CD4-positive, alpha-beta T cell treated with Interleukin-6 at 100 ng/mL for 8 hours (primary cell): ENCODE results near the gene CMTM8.

Experiments used
- DNase-seq: peaks from one replicate; pipeline ENCODE4 v3.0.0-alpha.2; 2020; ENCODE audit warnings: mixed read lengths, low spot score

Gene CMTM8

DNA sequence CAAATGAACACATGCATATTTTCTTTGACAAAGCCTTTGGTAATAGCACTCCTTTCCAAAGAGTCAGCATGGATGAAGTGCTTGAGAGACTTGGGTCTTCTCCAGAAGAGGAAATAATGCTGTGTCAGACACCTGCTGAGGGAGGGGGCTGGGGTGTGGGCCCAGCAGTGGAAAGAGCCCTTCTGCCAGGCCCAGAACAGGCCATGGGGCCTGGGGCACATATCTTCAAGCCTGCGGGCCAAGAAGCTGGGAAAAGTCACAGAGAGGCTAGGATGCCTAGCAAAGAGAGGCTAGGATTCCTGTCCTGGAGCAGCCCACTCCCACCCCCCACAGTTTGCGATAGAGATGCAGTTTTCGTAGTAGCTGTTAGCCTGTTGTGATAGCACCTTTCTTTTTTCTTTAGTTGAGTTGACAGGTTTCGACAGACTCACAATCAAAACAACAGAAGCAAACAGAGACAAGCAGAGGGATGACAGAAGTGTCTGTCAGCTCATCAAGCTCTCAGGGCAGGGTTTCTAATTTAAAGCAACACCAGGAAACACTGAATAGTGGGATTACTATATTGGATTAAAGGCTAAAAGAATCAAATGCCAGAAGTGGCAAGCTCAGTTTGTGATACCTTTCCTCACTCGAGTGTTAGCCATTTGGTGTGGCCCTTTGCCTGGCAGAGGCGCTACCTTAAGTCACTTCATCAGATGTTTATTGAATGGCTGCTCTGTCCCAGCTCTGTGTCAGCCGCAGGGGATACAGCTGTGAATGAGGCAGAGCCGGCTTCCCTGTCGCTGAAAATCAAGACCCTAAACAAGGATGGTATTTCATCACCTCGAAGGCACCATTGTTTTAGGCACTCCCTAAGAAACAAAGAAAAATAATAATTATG lies 172.1 kb downstream of the CMTM8 start:
- no peak for DNase-seq

DNA sequence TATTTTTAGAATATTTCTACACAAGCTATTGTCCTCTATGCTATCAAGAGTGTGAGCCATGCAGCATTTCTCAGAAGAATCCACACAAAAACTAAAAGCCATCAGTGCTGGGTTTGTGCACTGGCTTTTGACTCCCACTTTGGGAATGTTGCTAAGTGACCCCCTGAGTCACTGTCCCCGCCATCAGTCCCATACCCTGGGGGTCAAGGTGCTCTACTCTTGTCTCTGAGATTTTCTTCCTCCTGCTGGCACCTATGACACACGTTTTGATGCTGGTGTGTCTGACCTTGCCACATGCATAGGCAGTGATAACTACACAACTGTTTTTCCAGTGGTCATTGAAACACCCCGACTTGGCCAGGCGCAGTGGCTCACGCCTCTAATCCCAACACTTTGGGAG lies 173.0 kb downstream of the CMTM8 start:
- no peak for DNase-seq

- DNase-seq: no peak
Measured at GRCh38 chr3:32412887-32413286, 174.4 kb downstream of the CMTM8 start.

DNA sequence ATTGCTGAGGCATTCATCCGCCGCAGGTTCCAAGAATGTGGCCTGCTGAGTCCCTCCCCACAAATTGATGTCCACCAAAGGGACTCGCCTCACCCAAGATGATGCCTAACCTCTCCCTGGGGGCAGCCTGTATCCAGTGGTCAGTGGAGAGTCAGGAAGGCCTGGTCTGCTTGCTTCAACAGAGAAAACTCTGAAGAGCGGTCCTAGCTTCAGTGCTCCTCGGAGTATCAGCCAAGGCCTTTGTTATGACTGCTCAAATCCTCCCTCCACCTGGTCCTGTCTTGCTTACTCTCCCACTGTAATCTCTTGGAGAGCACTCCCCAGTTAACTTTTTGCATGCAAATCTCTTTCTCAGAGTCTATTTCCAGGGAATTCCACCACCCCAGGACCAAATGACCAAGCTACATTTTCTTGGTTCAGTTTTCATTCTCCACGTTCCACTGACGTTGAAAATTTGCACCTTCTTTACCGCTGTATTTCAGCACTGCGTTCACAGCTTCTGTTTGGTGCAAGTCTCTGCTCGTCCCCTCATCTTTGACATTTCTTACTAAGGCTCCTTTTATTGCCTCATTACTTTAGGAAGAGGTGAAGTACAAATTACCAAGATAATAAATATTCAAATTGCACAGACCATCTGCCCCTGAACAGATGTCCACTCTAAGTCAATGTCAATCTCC lies 175.5 kb downstream of the CMTM8 start:
- no peak for DNase-seq

GRCh38 chr3:32414522-32415202 lies 176.2 kb downstream of the CMTM8 start:
- DNase-seq: peak; percentile 57

GRCh38 chr3:32419742-32420125 lies 181.3 kb downstream of the CMTM8 start:
- DNase-seq: no peak
